ENCODE data around the gene IMMP2L.

Gene IMMP2L

DNA sequence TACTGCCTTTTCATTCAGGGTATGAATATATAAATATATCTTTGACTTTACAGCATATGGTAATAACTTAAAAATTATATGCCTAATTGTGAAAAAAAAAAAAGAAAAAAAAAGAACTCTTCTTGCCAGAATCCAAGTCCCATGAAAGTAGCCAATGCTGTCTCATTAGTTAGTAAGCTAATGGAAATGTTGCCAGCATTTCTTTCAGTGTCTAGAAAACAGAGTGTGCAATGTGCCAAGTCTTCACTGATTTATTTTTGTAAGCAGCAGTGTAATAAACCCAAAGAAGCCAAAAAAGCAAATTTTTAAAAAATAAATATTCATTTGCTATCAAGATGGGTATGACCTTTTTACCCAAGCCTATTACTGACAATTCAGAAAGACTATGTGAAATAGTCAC, 502.5 kb downstream of the IMMP2L start:
- no peak for DNase-seq

DNA sequence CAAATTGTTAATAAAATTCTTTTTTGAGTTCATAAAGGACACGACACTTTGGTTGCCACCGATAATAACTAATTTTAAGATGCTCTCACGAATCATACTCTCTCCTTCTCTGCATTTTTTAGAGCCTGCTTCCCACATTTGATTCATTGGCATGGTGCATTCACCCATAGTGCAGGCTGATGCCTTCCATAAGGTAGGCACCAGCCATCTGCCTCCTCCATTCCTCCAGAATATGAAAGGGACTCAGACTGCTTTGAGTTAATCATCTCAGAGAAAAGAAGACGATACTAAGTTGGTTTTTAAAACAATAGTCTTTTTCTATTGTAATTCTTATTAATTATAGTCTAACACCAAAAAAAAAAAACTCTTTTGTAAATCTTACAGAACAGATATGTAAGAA, 505.2 kb downstream of the IMMP2L start:
- DNase-seq = no peak

DNA sequence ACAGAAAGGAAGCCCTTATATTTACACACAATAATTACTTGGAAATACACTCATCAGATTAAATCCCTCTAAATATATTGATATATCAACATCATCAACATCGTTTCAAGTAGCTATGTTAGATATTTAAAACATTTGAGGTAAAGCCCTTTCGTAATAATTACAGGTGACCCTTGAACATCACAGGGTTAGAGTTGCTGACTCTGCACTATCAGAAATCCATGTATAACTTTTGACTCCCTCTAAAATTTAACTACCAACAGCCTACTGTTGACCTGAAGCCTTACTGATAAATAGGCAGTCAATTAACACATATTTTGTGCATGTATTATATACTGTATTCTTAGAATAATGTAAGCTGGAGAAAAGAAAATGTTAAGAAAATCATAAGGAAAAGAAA, 505.9 kb downstream of the IMMP2L start:
- no peak for DNase-seq

DNA sequence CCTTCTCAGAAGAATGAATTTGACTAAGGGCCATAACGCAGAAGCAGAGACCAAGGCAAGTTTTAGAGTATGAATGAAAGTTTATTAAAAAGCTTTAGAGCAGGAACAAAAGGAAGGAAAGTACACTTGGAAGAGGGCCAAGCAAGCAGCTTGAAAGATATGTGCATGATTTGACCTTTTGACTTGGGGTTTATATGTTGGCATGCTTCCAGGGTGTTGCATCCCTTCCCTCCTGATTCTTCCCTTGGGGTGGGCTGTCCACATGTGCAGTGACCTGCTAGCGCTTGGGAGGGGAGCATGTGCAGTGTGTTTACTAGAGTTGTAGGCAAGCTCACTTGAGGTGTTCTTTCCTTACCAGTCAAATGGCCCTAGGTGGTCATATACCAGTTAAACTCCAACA, 509.3 kb downstream of the IMMP2L start:
- DNase-seq = no peak

DNA sequence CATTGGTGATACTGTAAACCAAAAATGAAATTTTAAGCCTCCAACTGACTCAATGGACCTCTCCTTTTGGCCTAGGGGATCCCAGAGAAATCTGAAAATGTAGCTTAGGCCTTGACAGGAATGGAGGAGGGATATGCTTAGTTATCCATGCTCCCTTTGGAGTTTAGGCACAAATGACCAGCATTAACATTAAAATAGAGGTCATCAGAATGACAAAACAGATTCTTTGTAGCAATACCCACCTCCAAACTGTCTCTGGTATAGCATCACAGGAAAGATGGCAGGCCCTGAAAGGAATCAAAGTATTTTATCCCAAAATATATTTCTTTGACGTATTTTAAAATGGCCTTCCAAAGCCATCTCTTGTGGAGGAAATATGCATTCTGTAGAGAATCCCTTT, 510.5 kb downstream of the IMMP2L start:
- DNase-seq = no peak

DNA sequence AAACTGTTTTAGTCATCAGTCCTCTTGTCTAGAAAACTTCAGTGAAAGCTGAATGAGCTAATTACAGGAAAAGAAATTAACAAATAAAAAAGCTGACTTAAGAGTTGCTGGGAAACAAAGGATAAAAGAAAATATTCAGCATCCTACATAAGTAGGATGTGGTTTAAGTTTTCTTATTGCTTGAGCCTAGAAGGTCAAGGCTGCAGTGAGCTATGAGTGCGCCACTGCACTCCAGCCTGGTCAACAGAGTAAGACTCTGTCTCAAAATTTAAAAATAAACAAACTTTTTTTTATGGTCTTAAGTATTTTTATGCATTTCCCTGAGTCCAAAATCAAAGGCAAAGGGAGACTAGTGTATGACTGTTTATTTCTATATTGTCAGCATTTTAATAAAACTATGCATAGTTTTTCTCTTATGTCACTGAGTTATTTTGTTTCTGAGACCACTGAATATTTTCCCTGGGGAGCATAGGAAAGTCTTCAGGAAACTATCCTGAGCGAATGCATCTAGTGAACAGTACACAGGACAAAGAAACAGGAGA, 511.3 kb downstream of the IMMP2L start:
- DNase-seq = no peak

DNA sequence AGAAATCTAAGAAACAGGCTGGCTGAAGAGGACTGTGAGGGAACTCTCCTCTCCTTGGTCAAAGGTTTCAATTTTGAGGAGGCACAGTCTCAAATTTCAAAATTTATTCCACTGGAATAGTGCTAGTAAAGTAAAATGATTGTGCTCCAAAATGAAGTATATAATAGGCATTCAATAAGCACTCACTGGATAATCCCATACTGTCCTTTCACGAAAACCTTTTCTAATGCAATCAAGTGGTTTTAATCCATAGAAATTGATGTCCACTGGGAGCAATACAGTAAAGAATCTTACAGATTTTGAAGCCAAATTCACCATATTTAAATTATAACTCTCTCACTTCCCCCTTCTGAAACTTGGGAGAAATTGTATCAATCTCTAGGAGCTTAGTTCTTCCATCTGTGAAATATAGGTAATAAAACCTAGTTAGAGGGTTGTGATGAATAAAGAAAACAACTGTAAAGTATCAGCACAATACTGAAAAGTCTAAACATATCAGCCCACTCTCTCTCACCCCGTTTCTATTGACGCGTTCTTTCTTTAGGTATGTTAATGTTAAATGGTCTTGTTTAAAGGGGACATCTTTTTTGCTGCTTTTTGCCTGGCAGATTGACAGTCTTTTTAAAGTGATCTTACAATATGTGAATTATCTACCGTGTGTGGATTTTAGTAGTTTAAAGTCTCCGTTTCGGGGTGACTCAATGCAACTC, 512.2 kb downstream of the IMMP2L start:
- DNase-seq = no peak

DNA sequence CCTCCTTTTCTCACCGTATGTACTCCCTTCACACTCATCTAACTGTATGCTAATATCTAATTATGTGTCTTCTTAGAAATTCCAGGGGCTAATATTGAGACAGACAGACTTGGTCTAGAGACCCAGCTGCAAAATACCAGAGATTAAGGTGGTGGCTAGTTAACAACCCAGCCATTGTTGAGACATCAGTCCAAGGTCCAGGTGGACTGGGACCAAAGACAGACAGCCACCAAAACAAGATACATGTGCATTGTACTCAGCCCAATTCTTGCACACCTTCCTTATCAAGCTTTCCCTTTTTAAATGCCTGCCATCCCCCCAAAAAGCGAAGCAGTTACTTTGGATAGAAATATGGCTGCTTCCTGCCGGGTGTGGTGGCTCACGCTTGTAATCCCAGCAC, 514.7 kb downstream of the IMMP2L start:
- no peak for DNase-seq

DNA sequence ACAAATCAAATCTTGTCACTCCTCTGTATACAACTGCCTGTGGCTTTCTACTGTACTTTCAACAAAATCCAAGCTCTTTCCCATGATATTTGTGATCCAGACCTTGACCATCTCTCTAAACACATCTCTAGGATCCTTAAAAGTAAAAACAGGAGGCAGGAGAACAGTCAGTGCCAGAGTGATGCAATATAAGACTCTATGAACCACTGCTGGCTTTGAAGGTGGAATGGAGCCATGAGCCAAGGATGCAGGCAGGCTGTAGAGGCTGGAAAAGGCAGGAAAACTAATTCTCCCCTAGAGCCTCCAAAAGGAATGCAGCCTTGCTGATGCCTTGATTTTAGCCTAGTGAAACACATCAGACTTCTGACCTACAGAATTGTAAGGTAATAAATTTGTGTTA, 516.8 kb downstream of the IMMP2L start:
- no peak for DNase-seq

DNA sequence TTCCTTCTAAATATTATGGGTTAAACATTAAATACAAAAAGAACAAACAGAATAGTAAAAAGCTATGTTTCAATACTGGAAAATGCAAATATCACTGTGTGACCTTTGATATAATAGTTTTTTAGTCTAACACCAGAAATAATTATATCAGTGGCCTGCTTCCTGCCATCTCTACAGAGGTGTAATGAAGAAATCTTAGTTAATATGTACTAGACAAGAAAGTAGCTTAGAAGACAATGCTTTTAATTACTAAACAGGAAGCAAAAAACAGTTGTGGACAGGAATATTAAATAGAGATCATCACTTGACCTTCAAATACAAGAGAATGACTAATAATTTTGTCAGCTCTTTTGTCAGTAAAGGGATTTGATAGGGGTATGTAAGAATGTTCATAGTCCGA, 518.7 kb downstream of the IMMP2L start:
- no peak for DNase-seq

DNA sequence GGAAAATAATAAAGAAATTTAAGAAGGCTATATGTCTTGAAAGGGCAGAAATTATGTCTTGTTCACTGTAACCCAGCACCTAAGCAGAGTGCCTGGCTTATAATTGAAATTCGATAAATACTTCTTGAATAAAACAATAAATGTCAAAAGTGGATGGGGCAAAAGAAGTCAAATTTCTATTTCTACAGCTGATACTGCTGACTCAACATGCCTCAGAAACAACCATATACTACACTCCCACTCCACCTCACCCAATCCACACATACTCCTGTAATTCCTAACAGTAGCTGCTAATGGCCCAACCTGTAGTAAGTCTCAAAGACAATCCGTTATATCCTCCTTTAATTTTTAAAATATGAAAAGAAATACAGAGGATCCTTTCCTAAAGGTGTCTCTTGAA, 519.5 kb downstream of the IMMP2L start:
- DNase-seq = no peak

DNA sequence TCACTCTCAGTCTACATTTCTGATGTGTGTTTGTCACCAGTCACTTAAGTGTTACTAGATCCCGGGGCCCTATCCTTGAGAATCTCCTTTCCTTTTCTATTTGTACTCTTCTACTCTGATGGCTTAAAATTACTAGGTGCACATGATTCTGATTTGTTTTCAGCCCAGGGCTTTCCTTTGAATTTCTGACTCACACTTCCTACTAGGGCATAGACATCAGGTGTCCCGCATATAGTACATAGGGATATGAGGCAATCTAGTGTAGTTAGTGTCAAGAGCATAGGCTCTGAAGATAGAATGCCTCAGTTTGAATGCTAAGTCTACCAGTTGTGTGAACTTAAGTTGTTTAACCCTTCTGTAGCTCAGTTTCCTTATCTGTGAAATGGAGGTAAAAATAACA, 520.7 kb downstream of the IMMP2L start:
- no peak for DNase-seq

DNA sequence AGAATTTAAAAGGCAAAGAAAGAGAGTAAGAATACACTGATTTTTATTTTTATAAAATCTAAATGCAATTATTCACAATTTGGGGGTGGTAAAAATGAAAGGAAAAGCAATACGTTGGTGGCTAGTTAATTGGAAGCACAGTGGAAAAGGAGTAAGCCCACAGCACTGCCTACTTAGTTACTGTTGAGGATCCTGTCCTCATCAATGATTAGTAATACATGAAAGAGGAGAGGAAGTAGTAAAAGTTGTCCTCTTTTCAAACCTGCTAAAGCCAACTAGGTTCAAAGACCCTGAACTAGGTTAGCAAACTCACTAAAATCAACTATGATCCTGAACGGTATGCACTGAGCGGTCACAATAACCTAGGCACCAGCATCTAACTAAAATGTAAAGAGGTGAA, 524.1 kb downstream of the IMMP2L start:
- no peak for DNase-seq

DNA sequence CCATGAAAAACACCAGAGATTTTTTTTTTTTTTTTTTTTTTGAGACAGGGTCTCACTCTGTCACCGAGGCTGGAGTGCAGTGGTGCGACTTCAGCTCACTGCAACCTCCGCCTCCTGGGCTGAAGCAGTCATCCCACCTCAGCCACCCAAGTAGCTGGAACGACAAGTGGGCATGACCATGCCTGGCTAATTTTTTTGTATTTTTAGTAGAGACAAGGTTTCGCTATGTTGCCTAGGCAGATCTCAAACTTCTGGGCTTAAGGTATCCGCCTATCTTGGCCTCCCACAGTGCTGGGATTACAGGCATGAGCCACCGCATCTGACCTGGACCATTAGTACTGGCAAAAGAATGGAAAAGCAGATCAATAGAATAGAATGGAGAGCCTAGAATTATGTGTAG, 530.4 kb downstream of the IMMP2L start:
- no peak for DNase-seq

DNA sequence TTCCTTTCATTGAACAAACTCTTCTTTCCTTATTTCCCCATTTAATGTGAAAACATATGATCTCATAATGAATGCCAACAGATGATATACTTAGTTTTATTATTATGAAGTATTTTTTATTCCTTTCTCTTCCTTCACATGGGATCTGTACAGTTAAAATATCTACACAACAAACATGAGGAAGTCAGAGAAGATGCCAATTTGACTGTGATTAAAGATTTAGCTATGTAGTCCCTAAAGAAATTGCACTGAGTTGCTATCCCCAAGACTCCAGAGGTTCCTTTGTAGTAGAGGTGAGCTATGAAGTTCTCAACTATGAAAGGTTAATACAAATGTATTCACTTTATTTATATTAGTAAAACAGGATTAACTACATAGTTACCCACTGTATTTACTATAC, 532.0 kb downstream of the IMMP2L start:
- no peak for DNase-seq

DNA sequence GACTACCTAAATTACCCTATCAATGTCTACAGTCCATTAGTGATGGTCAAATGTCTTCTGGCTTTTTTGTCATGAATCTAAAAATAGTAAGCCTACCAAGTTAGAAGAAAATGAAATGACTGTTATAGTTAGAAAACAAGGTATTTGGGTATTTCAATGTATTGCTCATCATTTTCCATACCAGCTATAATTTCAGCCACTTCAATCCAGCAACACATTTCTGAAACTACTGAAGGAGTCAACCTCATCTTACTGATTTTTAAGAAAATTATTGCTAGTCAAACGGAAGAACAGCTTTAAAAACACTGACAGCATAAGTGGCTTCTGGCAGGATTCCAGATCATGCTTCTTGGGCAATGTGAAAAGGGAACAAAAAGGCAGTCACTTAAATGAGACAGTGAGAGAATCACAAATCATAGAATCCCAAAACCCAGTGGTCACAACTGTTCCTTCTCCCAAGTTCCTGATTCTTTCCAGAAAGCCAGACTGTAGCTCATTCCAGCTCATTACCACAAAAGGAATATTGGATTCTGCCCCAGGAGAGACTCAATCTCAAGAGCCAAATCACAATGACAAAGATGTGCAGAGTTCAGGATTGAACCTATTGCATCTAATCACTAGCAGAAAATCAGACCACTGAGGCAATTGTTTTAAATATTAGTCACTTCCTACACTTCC, 532.6 kb downstream of the IMMP2L start:
- DNase-seq = peak; percentile 38

DNA sequence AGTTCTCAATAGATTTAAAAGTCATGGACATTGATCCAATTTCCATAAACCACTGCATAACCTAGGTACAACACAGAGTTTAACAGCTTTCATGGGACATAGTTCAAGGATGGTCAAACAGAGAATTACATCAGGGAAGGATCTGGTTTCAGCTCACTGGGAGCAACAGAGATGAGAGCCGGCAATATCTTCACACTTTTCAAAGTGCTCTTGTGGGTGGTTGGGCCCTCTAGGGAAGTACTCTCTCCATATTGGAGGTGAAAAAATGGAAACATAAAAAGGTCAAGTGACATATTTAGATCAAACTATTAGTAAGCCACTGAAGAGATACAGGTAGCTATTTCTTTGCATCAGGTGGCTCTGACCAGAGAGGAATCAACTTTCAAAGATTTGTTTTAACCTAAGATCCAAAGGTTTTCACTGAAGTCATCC, 533.1 kb downstream of the IMMP2L start:
- DNase-seq = no peak

DNA sequence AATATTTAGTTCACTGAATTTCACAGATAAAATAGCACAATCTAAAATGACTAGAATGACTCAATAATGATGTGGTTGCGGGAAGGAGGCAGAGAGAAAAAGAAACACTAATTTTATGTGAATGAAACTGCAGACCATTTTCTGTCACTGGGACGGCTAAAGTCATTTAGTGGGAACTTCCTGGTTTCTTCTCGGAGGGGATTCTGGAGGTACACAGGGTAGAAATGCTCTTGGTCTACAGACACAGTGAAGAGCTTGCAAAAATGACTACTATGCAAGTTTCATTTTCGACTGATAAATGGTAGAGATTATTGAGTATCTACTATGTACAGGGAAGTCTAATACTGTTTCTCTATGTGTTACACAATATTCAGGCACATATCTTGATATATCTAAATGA, 534.9 kb downstream of the IMMP2L start:
- no peak for DNase-seq

DNA sequence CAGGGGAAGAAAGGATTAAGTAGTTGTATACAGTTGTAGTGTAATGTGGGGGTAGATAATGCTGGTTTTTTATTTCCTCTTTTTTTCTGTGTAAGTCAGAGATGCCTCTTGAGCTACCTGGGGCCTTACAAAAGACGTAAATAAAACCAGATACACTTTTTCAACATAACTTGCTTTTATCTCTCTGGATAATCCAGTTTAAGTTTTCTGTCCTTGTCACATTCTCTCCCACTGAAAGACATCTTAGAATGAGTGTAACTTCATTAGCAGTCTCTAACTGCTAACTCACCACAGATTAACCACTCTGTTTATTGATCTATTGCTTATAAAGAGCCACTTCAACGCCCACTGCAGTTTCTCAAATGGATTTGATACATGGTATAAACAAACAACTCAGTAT, 535.5 kb downstream of the IMMP2L start:
- no peak for DNase-seq

DNA sequence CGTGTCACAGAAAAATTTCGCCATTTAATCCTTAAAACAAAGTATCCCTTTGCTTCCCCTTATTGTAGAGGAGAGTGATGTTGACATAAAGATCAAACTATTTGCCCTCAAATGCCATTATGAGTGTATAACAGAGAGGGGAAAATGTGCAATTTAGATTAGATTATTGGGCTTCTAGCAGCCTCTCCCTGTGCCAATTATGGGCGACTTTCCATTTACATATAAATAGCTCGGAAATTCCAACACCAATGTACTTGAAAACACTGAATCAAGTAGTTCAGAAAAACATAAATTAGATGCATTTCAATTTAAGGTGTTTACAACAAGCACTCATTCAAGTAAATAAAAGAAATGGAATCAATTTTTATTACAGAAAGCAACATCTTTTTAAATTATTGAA, 535.9 kb downstream of the IMMP2L start:
- DNase-seq = no peak

DNA sequence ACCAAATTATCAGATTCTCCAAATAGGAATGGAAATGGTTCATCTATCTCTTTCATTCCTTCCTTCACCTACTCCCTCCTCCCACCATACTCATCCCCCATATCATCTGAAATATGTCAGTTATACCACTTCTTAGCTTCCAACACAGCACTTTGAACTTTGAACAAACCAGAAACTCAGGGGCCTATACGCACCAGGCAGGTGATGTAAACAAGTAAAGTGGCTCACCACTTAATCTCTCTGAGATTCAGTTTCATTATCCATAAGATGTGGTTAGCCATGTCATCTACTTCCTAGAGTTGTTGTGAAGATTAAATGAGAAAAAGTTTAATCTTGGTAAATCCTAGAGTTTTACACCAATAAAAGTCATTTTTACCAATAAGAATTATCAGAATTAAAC, 537.3 kb downstream of the IMMP2L start:
- no peak for DNase-seq

DNA sequence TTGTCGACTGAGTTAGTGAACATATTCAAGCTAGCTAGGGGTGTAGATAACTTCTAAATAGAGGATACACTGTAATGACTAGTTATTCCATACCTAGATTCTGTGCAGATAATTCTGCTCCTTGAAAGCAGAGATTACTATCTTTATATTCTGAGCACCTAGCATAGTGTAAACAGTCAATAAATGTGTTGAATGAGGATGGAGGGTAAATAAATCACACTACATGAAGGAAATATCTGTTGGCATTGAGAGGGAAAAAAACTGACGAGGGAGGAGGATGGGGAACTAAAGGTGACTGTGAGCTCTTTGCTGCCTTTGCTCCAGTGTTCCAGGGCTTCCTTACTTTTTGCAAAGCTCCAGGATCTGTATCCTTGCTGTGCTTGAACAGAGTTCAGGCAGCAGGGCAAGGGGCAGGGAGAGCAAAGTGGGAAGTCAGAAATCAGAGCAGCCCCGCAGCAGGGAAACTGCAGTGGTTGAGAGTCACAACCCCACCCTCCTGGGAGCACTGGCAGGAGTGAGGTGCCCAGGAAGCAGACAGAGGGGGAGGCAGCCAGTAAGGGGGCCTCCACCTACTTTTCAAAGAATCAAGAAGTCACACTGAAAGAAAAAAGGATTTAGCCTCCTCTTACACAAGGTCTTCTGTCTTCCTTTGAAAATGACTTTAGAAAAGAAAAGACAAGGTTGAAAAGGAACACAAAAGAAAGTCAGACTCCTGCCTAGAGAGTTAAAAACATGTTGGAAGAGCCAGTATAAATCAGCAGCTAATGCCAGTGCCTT, 543.1 kb downstream of the IMMP2L start:
- no peak for DNase-seq

DNA sequence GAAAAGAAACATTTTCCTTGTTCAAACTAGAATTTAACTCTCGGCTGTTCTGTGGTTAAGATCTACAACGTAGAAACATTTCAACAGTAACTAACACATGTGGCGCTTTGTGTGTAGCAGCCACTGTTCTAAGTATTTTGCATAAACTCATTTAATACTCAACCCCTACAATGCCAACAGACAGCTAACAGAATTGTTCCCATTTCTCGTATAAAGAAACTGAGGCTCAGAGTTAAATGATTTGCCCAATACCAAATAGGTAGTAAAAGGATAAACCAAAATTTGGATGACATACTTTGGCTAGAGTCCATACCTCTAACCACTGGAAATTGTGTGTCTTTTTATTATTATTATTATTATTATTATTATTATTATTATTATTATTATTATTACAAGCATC, 543.8 kb downstream of the IMMP2L start:
- no peak for DNase-seq

DNA sequence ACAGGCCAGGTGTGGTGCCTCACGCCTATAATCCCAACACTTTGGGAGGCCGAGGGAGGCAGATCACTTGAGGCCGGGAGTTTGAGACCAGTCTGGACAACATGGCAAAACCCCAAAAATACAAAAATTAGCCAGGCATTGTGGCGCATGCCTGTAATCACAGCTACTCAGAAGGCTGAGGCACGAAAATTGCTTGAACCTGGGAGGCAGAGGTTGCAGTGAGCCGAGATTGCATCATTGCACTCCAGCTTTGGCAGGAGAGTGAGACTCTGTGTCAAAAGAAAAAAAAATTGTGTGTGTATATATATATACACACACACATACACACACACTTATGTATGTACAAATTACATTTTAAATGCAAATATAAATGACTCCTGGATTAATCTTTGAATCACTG, 548.2 kb downstream of the IMMP2L start:
- no peak for DNase-seq
